ENCODE results near the gene AMIGO1. TPM values are rescaled to one million over a fixed set of nuclear protein-coding genes. Genes with fewer than 3 reads are reported as not detected.

AMIGO1 gene
- total RNA-seq, 4 donors from 2014 or later = 7.7 to 19.3 (median 14.7) TPM

GRCh38 chr1:109499081-109499480 lies 10.4 kb downstream of the AMIGO1 start:
- TF ChIP-seq POLR2A (IDR thresholded peaks at IDR 0.05) (no peak), EP300 (IDR thresholded peaks at IDR 0.05) (no peak), CTCF (IDR thresholded peaks at IDR 0.05) (no peak), POLR2AphosphoS5 (IDR thresholded peaks at IDR 0.05) (no peak)
- Histone ChIP-seq H3K4me1 (peaks cover 0 to 80% (median 34%) of the 10 kb centered on the region in 3 donors), H3K36me3 (peaks cover 0 to 29% of the 10 kb centered on the region in 2 donors), H3K9me3 (no peaks in the 10 kb centered on the region), H3K27ac (peak overlapping the region in 3 of 4 donors; percentile 59 to 73 (median 71)), H3K27me3 (no peaks in the 10 kb centered on the region), H3K4me3 (no peak overlapping the region)
- WGBS, 2 donors (ENCODE audit: low coverage in 1 of 2) = 55 to 78% methylated on average over 1 to 3 of the region's 7 CpGs
- no peak for ATAC-seq

- 48 to 74% methylated on average over 3 to 4 of the region's 12 CpGs for WGBS, 2 donors (ENCODE audit: low coverage in 1 of 2)
- no peak for ATAC-seq
Observed at GRCh38 chr1:109498161-109498801, 11.2 kb downstream of the AMIGO1 start.

GRCh38 chr1:109497449-109498160 lies 11.9 kb downstream of the AMIGO1 start:
- peaks cover 0 to 88% (median 44%) of the 10 kb centered on the region in 3 donors for H3K4me1 ChIP-seq
- no peak for ATAC-seq
- H3K9me3 ChIP-seq = no peaks in the 10 kb centered on the region
- 100% methylated on average over 1 of the region's 9 CpGs; no CpG with 5 or more reads in 1 of the 2 donors for WGBS, 2 donors (ENCODE audit: low coverage in 1 of 2)
- no peak for TF ChIP-seq EP300 (IDR thresholded peaks at IDR 0.05)
- TF ChIP-seq POLR2A (IDR thresholded peaks at IDR 0.05) = no peak
- TF ChIP-seq CTCF (IDR thresholded peaks at IDR 0.05) = no peak
- TF ChIP-seq POLR2AphosphoS5 (IDR thresholded peaks at IDR 0.05) = no peak
- no peak overlapping the region for H3K4me3 ChIP-seq
- peak overlapping the region in 1 of 4 donors; percentile 35 for H3K27ac ChIP-seq
- no peaks in the 10 kb centered on the region for H3K27me3 ChIP-seq
- peaks cover 0 to 29% of the 10 kb centered on the region in 2 donors for H3K36me3 ChIP-seq

More at GRCh38 chr1:109498161-109498801, 11.2 kb downstream of the AMIGO1 start:
- Histone ChIP-seq H3K27me3 (no peaks in the 10 kb centered on the region), H3K36me3 (peaks cover 0 to 29% of the 10 kb centered on the region in 2 donors), H3K9me3 (no peaks in the 10 kb centered on the region), H3K27ac (peak overlapping the region in 1 of 4 donors; percentile 35), H3K4me1 (peaks cover 0 to 85% (median 38%) of the 10 kb centered on the region in 3 donors), H3K4me3 (no peak overlapping the region)
- peak in 3 of 4 experiments; percentile 59 to 76 (median 64) for TF ChIP-seq CTCF (IDR thresholded peaks at IDR 0.05)
- no peak for TF ChIP-seq POLR2A (IDR thresholded peaks at IDR 0.05)

- H3K4me1 ChIP-seq = peaks cover 0 to 73% (median 28%) of the 10 kb centered on the region in 3 donors
- ATAC-seq = no peak
- no peak for TF ChIP-seq POLR2A (IDR thresholded peaks at IDR 0.05)
- 80% methylated on average over 1 of the region's 7 CpGs; no CpG with 5 or more reads in 1 of the 2 donors for WGBS, 2 donors (ENCODE audit: low coverage in 1 of 2)
- no peaks in the 10 kb centered on the region for H3K9me3 ChIP-seq
- no peak overlapping the region for H3K27ac ChIP-seq
- H3K4me3 ChIP-seq = no peak overlapping the region
- H3K36me3 ChIP-seq = peaks cover 0 to 34% of the 10 kb centered on the region in 2 donors
- no peaks in the 10 kb centered on the region for H3K27me3 ChIP-seq
Observed at GRCh38 chr1:109495738-109496137, 13.8 kb downstream of the AMIGO1 start.

- H3K36me3 ChIP-seq = peaks cover 0 to 47% of the 10 kb centered on the region in 2 donors
- 0% methylated on average over 1 to 2 of the region's 44 CpGs for WGBS, 2 donors (ENCODE audit: low coverage in 1 of 2)
Observed at GRCh38 chr1:109493805-109494539, 15.6 kb downstream of the AMIGO1 start, which contains the start of gene CYB561D1. Gene CYB561D1, plus strand, starts transcription at chr1:109494094. Its CDS starts 46 bp downstream, at chr1:109494140.

More at GRCh38 chr1:109493805-109494539, 15.6 kb downstream of the AMIGO1 start, which contains the start of gene CYB561D1:
- Histone ChIP-seq H3K27ac (peak within 1 kb of the TSS; percentile 10 to 89 (median 86)), H3K4me1 (peaks cover 0 to 61% (median 20%) of the 10 kb centered on the region in 3 donors), H3K27me3 (no peaks in the 10 kb centered on the region), H3K9me3 (no peaks in the 10 kb centered on the region), H3K4me3 (peak within 1 kb of the TSS; percentile 39 to 89)
- TF ChIP-seq CTCF (IDR thresholded peaks at IDR 0.05) (peak in 3 of 4 experiments; percentile 86 to 98 (median 87)), POLR2AphosphoS5 (IDR thresholded peaks at IDR 0.05) (peak; percentile 52), EP300 (IDR thresholded peaks at IDR 0.05) (no peak), POLR2A (IDR thresholded peaks at IDR 0.05) (peak; percentile 48 to 49)
- peak; percentile 91 for ATAC-seq
